HG03439 (cell line): ENCODE data around the gene ARFGAP3.

Experiments
- ATAC-seq: cut with Tn5 transposase; IDR thresholded peaks from one replicate; pipeline ENCODE4 v1.9.1; 2021; ENCODE audit warnings: mild to moderate bottlenecking, moderate library complexity; ENCODE audit not compliant: unreplicated experiment

Gene ARFGAP3, protein sequence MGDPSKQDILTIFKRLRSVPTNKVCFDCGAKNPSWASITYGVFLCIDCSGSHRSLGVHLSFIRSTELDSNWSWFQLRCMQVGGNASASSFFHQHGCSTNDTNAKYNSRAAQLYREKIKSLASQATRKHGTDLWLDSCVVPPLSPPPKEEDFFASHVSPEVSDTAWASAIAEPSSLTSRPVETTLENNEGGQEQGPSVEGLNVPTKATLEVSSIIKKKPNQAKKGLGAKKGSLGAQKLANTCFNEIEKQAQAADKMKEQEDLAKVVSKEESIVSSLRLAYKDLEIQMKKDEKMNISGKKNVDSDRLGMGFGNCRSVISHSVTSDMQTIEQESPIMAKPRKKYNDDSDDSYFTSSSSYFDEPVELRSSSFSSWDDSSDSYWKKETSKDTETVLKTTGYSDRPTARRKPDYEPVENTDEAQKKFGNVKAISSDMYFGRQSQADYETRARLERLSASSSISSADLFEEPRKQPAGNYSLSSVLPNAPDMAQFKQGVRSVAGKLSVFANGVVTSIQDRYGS

DNA sequence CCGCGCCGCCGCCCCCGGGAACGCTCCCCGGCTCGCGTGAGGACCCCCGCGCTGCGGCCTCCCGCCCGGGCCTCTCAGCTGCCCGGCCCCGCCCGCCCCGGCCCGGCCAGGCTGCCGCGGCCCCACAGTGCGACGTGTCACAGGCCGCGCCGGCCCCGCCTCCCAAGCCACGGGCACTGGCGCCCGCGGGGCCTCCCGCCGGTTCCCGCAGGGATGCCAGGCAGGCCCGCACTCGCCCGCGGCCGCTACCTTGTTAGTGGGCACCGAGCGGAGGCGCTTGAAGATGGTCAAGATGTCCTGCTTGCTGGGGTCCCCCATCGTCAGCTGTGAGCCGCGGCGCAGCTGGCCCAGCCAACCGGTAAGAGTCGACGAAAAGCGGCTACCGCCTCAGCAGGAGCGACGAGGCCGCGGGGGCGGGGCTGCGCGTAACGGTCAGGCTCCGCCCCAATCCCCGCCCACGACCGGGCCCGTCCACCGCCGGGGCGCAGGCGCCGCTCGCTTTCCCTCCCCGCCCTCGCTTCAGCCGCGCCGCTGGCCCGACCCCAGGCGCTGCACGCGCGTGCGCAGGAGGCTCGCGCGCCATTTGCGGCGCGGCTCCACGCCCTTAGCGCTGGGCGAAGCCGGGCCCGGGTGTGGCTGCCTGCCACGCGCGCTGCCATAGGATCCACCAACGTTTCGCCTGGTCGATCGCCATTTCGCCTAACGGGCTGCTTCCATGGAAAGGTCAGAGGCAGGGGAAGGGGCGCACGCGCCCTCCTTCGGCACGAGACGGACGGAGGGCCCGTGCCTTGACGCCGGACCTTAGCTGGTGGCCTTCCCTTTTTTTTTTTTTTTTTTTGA, at the start of gene ARFGAP3:
ARFGAP3 (minus strand) TSS at position 409 of the 840 bp plus-strand sequence; CDS start at position 318, 91 bp downstream.
- ATAC-seq: peak; percentile 87

DNA sequence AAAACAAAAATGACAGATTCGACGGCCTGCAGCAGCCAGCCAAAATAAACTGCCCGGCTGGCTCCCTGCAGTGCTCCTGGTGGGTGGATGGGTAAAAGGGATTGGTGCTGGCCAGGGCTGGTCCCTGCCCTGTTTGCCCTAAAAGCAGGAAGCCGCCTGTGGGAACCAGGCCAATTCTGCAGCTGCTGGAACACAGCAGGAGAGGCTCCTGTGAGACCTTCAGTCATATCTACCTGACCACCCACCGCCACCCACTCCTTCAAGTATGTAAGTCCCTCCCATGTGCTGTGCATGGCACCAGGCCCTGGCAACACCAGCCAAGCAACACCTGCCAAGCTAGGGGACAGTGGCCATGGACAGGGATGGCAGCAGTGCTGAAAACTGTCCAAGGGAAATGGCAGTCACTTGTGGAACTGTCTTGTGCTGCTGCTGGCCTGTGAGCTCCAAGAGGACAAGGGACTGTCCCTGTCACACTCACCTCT, 48.7 kb upstream of the ARFGAP3 start:
- ATAC-seq: no peak

DNA sequence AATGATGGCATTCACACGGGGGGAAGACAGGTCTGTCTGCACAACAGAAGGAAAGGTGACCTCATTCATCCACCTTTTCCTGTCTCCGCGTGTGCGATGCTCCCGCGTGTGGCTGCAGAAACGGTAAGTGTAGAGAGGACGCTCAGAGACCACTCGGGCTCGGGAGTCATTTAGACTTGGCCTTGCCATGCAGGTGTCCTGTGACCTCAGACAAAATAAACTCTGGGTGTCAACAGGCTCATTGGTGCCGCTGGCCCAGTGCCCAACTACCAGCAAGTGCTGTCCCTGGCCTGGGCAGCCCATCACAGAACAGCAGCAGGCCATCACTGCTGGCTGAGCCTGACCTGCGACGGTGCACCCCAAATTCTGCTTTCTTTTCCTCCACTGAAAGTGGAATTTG, 48.1 kb upstream of the ARFGAP3 start:
- ATAC-seq: no peak

DNA sequence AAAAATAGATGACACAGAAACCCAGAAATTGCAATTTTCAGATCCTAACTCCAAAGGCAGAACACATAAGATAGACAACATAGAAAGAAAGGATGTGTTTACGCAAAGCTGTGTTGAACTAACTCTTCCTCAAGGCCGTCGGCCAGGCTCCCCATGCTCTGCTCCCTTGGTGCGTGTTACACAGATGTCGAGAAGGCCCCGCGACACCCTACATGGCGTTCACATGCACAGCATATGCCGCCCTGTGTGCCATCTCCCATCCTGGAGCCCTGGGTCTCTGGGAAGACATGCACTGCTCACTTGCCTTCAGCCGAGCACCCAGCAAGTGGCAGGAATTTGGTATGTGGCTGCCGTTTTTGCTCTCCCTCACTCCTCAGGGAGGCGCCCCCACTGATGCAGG, 47.0 kb upstream of the ARFGAP3 start:
- no peak for ATAC-seq

GRCh38 chr22:42902875-42903510, 45.9 kb upstream of the ARFGAP3 start:
- ATAC-seq: no peak

DNA sequence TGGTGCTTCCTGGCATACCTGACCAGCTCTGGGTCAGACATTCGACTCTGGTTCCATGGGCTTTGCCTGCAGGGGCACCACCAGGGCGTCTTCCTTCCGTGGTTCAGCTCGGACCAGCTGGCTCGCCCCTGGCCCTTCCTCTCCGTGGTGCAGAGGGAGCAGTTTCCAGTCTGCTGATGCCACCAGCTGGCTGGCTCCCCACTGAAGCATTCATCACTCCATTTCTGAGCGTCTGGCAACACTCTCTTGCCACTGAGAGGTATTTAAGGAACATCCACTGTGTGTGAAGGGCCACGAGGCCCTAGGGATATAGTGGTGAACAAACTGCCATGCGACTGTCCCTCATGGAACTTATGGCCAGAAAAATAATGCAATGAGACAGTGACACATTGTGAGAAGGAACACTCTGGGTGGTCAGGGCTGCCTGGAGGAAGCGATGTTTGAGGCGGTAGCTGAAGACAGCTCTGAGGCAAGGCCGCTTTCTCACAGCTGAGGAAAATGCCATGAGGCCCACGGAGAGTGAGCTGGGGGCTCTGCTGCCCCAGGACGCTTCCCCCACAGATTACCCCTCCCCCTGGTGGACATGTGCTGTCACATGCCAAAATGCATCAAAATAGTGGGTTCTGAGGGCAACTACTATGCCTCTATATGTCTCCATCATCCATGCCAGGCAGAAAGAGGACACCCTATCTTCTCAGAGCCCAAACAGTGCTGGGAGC, 44.9 kb upstream of the ARFGAP3 start:
- no peak for ATAC-seq

DNA sequence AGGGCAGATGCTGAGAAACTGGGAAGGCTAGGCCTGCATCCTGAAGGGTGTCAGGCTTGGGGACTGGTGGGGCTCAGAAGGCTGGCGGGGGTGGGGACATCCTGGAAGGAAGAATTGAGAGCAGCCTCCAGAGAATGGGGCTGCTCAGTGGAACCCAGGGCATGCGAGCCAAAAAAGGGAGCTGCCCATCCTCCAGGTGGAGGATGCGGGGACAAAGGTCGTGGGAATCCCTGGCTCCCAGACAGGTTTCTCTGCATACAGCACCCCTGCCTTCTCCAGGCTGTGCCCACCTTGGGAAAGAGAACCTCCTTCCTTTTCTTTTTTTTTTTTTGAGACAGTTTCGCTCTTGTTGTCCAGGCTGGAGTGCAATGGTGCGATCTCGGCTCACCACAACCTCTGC, 40.9 kb upstream of the ARFGAP3 start:
- ATAC-seq: no peak

- ATAC-seq: no peak
These were observed 38.5 kb upstream of the ARFGAP3 start for GRCh38 chr22:42895541-42895981.

- no peak for ATAC-seq
These were observed 38.0 kb upstream of the ARFGAP3 start for GRCh38 chr22:42895087-42895486.

DNA sequence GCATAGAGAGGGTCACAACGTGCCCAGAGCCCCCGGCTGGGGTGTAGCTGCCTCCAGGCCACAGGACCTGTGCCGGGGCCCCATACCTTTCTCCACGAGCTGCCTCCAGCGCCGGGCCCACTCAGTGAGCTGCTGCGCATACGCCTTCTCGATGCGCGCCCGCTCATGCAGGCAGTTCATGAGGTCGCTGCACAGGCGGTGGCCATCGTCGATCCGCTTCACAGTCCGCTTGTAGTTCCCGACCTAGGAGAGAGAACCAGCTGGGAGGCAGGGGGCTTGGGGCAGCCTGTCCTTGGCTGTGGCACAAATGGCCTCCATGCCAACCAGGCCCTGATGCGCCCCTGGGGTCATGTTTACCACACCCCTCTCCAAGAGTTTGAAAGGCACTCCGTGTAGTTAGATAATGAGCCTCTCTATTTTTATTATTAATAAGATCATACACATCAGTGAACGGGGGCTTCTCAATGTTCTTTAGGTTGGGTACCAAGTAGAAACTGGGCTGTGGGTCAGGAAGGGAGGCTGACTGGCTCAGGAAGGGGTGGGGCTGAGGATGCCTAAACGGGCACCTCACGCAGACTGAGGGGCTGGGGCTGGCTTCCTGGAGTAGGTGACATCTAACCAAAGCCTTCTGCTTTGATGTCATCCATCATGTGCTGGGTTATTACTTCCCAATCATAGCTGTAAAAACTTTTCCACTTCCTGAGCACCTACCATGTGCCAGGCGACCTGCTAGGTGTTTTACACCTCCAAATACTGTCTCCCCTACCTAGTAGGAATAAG, 36.5 kb upstream of the ARFGAP3 start:
- ATAC-seq: no peak

DNA sequence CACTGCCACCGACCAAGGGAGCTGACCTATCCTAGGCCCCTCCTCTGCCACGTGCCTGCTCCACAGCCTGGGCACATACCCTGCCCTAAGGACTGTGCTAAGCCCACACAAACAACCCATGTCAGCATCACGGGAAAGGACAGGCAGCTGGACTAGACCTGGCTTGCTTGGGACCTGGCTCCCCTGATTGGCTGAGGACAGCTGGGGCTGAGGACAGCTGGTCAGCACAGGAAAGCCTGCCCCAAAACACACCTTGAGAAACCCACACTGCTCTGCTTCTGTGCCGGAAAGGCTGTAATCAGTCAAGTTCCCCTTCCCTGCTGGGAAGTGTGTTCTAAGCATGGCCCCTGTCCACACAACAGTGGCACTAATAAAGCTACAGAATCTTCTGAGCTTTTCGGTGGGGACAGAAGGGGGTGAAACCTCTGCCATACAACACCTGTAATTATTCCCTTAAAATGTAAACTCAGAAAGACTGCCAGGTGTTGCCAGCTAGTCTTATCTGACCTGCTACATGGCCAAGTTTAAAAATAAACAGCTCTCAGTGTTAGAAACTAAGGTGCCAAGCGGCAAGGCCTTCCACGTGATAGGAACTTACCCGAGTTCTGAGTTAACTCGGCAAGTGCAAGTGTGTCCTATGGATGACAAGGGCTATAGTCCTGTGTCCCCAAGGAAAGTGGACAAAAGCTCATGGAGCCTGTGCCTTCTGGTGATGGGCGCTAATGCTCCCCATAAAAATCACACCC, 35.7 kb upstream of the ARFGAP3 start:
- no peak for ATAC-seq

DNA sequence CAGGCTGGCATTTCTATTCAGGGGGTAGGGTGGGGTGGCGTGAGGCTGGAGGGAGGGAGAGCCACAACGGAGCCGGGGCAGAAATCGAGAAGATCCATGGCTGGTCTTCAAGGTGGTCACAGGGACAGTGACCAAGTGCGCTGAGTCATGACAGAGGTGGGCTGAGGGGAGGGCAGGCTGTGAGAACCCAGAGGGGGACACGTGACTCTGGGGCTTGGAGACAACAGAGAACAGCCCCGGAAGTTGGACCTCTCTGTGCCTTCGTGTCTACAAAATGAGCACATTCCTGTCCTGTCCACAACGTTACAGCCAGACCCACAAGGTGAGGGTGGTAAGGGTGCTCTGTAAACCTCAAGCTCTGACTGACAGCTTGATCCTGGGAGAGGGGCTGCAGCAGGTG, 35.1 kb upstream of the ARFGAP3 start:
- ATAC-seq: no peak

GRCh38 chr22:42891696-42892095, 34.6 kb upstream of the ARFGAP3 start:
- ATAC-seq: no peak

- ATAC-seq: no peak
These were observed 33.9 kb upstream of the ARFGAP3 start for GRCh38 chr22:42891008-42891407.

- ATAC-seq: peak; percentile 59
These were observed 32.2 kb upstream of the ARFGAP3 start for GRCh38 chr22:42889304-42889703.

GRCh38 chr22:42887523-42888507, 30.7 kb upstream of the ARFGAP3 start:
- no peak for ATAC-seq

DNA sequence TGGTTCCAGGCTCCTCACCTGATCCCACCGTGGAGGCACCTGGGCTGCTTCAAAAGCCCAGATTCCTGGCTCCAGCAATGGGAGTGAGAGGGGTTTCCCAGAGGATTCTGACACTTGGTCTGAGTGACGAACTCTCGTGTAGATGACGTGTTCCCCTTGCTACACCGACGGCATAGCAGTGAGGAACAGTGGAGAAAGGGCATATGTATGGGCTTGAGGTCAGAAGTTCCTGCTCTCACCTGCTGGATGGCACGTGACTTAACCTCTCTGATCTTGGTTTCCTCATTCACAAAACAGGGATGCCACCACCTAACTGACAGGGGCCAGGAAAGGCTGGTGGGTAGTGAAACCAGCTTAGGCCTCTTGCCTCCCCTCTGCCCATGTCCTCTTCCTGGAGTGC, 30.0 kb upstream of the ARFGAP3 start:
- ATAC-seq: no peak

DNA sequence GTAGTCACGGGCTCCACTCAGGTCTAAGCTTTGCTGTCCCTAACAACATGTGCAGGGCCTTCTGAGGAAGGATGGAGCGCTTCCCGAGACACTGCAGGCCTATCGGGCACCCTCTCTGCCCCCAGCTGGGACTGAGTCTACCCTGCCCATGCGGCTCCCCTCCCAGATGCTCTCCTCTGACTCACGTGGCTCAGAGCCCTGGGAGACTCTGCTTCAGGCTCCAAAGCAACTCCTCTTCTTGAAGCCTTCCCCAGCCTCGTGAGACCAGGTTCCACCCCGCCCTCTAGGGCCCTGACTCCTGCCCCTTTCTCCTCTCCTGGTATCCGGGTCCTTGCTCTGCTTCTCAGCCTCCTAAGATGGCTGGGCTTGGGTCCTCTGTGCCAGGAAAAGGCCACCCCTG, 28.4 kb upstream of the ARFGAP3 start:
- ATAC-seq: no peak
